GM06990 (cell line): ENCODE results near the gene LPCAT1.

Source experiments
- DNase-seq: peaks from one replicate; pipeline ENCODE4 v3.0.0-alpha.2; 2011; ENCODE audit not compliant: insufficient read length; ENCODE audit errors: extremely low read depth
- H3K27me3 ChIP-seq: replicated peaks from 2 replicates; pipeline ENCODE4 v1.6.0; 2011; ENCODE audit warnings: low read length; ENCODE audit not compliant: control insufficient read depth, insufficient read depth
- H3K36me3 ChIP-seq: 2 replicates; pipeline ENCODE4 v1.5.1; 2011; ENCODE audit warnings: low read length; ENCODE audit not compliant: control insufficient read depth, insufficient read depth
- H3K4me3 ChIP-seq: replicated peaks from 2 replicates; pipeline ENCODE4 v1.5.1; 2011; ENCODE audit warnings: low read depth, mild to moderate bottlenecking, control low read depth, low read length
- TF ChIP-seq, protein P1 (sequence below): IDR thresholded peaks from 2 replicates; pipeline ENCODE4 v1.5.1; 2011; ENCODE audit warnings: low read length, control low read depth, mild to moderate bottlenecking, inconsistent platforms; ENCODE audit not compliant: insufficient read depth, poor library complexity, severe bottlenecking

The LPCAT1 gene

DNA sequence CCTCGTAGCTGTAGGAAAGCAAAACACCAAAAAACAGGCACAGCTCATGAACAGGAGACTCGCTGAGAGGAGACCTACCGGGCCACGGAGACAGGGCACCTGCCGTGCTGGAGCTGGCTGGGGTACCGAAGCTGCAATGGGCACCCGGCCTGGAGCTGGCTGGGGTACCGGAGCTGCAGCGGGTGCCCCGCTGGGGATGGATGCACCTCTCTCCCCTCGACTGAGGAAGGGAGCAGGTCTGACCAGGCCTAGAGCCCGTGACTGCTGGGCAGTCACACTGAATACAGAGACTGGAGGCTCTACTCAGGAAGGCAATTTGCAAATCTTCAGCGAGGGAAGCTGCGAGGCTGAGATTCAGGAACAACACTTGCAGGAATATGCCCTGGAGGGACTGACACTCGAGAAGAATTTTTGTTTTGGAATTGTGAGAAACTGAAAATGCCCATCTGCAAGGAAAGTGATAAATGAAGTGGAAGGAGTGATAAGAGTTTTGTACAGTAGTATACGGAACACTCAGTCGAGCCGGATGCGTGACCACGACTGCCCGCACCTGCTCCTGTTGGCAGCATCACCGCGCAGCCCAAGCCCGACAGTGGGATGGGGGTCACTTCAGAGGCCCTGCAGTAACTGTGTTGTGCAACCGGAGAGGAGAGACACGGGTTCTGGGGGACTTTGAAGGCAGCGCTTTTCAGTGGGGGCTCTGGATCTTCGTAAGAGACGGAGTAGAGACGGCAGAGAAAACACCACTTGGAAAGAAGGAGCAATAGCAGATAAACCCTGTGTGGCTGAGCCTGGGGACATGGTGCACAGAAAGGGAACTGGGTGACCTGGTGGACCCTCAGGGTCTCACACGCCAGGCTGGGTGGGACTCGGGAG is 27.9 kb upstream of the LPCAT1 start:
- H3K27me3 ChIP-seq, result no peaks in the 10 kb centered on the region; the same call in 1 of the 2 replicates
- TF ChIP-seq, protein P1, sequence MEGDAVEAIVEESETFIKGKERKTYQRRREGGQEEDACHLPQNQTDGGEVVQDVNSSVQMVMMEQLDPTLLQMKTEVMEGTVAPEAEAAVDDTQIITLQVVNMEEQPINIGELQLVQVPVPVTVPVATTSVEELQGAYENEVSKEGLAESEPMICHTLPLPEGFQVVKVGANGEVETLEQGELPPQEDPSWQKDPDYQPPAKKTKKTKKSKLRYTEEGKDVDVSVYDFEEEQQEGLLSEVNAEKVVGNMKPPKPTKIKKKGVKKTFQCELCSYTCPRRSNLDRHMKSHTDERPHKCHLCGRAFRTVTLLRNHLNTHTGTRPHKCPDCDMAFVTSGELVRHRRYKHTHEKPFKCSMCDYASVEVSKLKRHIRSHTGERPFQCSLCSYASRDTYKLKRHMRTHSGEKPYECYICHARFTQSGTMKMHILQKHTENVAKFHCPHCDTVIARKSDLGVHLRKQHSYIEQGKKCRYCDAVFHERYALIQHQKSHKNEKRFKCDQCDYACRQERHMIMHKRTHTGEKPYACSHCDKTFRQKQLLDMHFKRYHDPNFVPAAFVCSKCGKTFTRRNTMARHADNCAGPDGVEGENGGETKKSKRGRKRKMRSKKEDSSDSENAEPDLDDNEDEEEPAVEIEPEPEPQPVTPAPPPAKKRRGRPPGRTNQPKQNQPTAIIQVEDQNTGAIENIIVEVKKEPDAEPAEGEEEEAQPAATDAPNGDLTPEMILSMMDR, result no peak
- no peaks in the 10 kb centered on the region for H3K36me3 ChIP-seq
- no peak for DNase-seq
- H3K4me3 ChIP-seq, result no peak overlapping the region

DNA sequence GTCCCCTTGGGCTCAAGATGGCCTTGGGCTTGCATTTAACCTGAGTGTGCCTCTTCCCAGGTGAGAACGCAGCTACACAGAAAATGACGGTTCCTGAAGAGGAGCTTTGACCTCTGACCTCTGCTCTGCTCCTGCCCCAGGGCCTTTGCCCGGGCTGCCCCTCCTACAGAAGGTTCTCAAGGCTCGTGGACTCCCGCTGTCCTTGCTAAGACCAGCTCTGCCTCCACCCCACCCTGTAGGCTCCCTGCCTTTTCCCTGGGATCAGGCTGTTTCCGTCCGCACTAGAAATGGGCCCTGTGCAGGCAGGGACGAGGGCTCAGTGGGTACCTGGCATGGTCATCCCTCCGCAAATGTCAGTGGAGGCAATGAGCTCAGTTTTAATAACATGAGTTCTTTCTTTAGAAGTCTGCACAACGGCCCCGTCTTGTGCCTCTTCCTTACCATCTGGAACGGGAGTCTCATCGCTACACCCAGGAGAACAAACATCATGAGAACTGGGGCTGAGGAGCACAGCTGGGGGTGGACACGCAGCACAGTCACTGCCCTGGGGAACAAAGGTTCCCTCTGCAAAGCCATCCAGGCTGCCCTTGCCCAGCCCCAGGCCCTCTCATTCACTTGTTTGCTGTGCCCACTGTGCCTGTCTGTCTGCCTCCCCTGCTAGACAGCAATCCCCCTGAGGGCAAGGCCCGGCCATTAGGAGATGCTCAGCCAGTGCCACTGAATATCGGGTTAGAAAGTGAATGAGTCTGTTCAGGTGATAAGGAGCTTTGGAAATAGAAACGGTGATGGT is 26.7 kb upstream of the LPCAT1 start:
- H3K27me3 ChIP-seq, result no peaks in the 10 kb centered on the region; the same call in 1 of the 2 replicates
- TF ChIP-seq, protein P1, result no peak
- H3K36me3 ChIP-seq, result no peaks in the 10 kb centered on the region
- no peak for DNase-seq
- H3K4me3 ChIP-seq, result no peak overlapping the region

DNA sequence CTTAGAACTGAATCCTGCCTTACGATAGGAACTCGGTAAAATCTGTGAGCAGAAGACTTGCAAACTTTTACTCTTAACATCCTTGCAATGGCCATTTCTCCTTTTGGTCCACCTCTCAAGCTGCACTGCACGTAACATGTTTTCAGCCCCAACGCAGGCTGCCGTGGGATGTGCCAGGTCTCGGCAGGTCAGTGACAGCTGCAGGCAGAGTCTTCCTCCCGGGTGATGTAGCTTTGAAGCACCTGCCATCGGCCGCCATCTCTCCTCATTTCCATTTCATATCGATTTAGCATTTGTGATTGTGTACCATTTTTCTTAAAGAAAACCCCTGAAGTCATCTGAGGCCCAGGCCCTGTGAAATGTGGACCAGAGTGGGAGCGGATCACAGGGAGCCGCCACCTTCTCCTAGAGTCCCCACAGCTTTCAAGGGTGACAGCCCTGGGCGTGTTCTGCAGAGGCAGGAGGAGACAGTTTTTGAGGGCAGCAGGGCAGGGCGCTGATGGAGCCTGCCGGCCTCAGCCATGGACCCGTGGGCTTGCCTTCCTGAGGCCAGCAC is 25.8 kb upstream of the LPCAT1 start:
- TF ChIP-seq, protein P1, result no peak
- Histone ChIP-seq H3K4me3 (no peak overlapping the region), H3K36me3 (no peaks in the 10 kb centered on the region), H3K27me3 (no peaks in the 10 kb centered on the region; the same call in 1 of the 2 replicates)
- no peak for DNase-seq

DNA sequence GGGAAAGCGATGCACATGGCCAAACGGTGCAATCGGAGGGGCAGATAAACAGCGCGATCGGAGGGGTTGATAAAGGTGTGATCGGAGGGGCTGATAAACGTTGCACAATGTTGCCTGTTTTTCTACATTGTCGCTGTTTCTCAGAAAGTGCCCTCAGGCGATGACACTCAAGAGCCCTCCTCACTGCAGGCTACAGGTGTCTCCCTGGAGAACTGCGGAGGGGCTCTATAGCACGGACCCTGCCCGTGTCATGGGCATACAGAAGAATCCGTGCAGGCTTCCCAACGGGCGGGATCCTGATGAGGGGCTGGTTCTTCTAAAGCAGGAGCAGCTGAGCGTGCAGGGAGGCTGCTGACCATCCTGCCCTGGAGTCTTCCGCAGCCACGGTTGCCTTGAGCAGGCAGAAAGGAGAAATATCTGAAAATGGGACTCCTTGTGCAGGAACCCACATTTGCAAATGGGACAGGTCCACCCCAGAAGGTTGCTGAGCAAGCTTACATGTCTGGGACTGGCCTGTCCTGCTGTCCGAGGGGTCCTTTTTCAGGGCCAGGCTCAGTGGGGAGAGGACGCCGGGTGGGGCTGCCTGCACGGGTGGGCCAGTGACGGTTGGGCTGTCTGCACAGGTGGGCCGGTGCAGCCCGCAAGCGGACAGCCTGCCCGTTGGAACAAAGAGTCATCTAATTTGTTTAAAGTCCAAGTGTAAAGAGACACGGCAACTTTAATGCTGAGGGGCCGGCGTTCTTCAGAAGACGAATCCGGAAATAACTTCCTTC is 25.1 kb upstream of the LPCAT1 start:
- no peaks in the 10 kb centered on the region; the same call in 1 of the 2 replicates for H3K27me3 ChIP-seq
- H3K36me3 ChIP-seq, result no peaks in the 10 kb centered on the region

DNA sequence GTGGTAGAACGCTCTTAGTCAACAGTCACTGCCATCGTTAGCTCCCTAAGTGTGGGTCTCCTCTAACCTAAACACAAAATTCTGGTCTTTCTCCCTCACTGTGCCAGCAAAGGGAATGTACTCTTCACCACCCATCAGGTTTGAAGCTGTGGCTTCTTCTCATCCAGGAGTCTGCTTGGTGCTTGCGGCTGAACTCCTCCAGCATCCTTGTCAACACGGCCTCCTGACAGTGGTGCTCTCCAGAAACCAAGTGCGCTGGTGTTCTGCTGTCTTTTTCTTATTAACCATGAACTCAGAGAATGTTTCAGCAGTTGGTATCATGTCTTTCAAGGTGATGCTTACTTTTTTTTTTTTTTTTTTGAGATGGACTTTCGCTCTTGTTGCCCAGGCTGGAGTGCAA is 23.9 kb upstream of the LPCAT1 start:
- DNase-seq, result no peak
- no peak overlapping the region for H3K4me3 ChIP-seq
- no peaks in the 10 kb centered on the region; the same call in 1 of the 2 replicates for H3K27me3 ChIP-seq
- H3K36me3 ChIP-seq, result no peaks in the 10 kb centered on the region
- TF ChIP-seq, protein P1, result no peak

More for the DNA sequence above, 25.1 kb upstream of the LPCAT1 start:
- DNase-seq, result no peak
- H3K4me3 ChIP-seq, result no peak overlapping the region
- TF ChIP-seq, protein P1, result no peak
